Esophagus muscularis mucosa (tissue), 3 donors: ENCODE measurements around the gene CEMP1.

ENCODE experiments used
- CTCF ChIP-seq, 3 experiments: fragments of 200-600 bp in 2 of 3; fragments of 450-650 bp in 1 of 3; sonication (generic) in 2 of 3; IDR thresholded peaks; one replicate each; pipeline ENCODE4 v1.5.1; 2017 to 2019; ENCODE audit warnings: antibody characterized with exemption in 3 of 3, mild to moderate bottlenecking in 2 of 3, moderate library complexity in 1 of 3
- POLR2A ChIP-seq: fragments of 450-650 bp; IDR thresholded peaks from one replicate; pipeline ENCODE4 v1.6.1; 2017; ENCODE audit warnings: antibody characterized with exemption, moderate library complexity, mild to moderate bottlenecking, low read depth
- POLR2AphosphoS5 ChIP-seq, 2 donors: sonication (generic); formaldehyde crosslinking; IDR thresholded peaks; one replicate each; pipeline ENCODE4 v1.6.1; 2017; ENCODE audit warnings: antibody characterized with exemption in 2 of 2

GRCh38 chr16:2529061-2529931, 1.9 kb downstream of the CEMP1 start:
- TF ChIP-seq CTCF (IDR thresholded peaks at IDR 0.05) (no peak), POLR2A (no peak), POLR2AphosphoS5 (IDR thresholded peaks at IDR 0.05) (no peak)
